Neuronal stem cell (in vitro differentiated cells): Measurements from ENCODE around the gene FCHO2.
A peak's percentile ranks its signal among the peaks of the same experiment; 100 is the strongest.

Experiments
- DNase-seq: peaks from one replicate; pipeline ENCODE4 v3.0.0-alpha.2; 2013; ENCODE audit warnings: low spot score
- H2AFZ ChIP-seq: one replicate; pipeline ENCODE4 v1.6.1; 2013; ENCODE audit warnings: mild to moderate bottlenecking, low read length, inconsistent platforms
- H2AK5ac ChIP-seq: 2 replicates; pipeline ENCODE4 v1.6.1; 2013; ENCODE audit warnings: low read depth, mild to moderate bottlenecking, inconsistent platforms, low read length, moderate library complexity, mixed read lengths
- H2BK120ac ChIP-seq: 2 replicates; pipeline ENCODE4 v1.6.1; 2013; ENCODE audit warnings: low read depth, mild to moderate bottlenecking, inconsistent platforms, low read length, moderate library complexity, mixed read lengths
- H2BK12ac ChIP-seq: one replicate; pipeline ENCODE4 v1.6.1; 2013; ENCODE audit warnings: low read length, inconsistent platforms
- H2BK15ac ChIP-seq: 2 replicates; pipeline ENCODE4 v1.6.1; 2013; ENCODE audit warnings: mild to moderate bottlenecking, low read length, inconsistent platforms, mixed read lengths
- H2BK5ac ChIP-seq: one replicate; pipeline ENCODE4 v1.6.1; 2013; ENCODE audit warnings: inconsistent platforms, mild to moderate bottlenecking, low read length, moderate library complexity
- H3K14ac ChIP-seq: one replicate; pipeline ENCODE4 v1.6.1; 2013; ENCODE audit warnings: low read length, inconsistent platforms
- H3K18ac ChIP-seq: 2 replicates; pipeline ENCODE4 v1.6.1; 2013; ENCODE audit warnings: low read length, inconsistent platforms
- H3K23ac ChIP-seq: 2 replicates; pipeline ENCODE4 v1.6.1; 2013; ENCODE audit warnings: low read depth, mild to moderate bottlenecking, mixed read lengths, low read length, inconsistent platforms; ENCODE audit not compliant: poor library complexity
- H3K27ac ChIP-seq: replicated peaks from 3 replicates; pipeline ENCODE4 v1.5.1; 2013; ENCODE audit warnings: low read length, inconsistent platforms
- H3K27me3 ChIP-seq, 3 experiments: 2 replicates each; pipeline ENCODE4 v1.6.1; 2013; ENCODE audit warnings: low read length in 3 of 3, mild to moderate bottlenecking in 2 of 3, inconsistent platforms in 1 of 3, low read depth in 1 of 3, mixed read lengths in 1 of 3, moderate library complexity in 1 of 3; ENCODE audit not compliant: control insufficient read depth in 3 of 3, insufficient read depth in 3 of 3
- H3K36me3 ChIP-seq, 2 donors: replicated peaks in 1 of 2; 2 replicates each; pipeline ENCODE4 v1.6.1; 2013; ENCODE audit warnings: low read length in 2 of 2; ENCODE audit not compliant: control insufficient read depth in 2 of 2, insufficient read depth in 2 of 2
- H3K4ac ChIP-seq: 2 replicates; pipeline ENCODE4 v1.6.1; 2013; ENCODE audit warnings: inconsistent platforms, mild to moderate bottlenecking, low read length, moderate library complexity
- H3K4me1 ChIP-seq, 2 donors: 1 replicate in 1 of 2; 2 replicates in 1 of 2; pipeline ENCODE4 v1.6.1; 2013; ENCODE audit warnings: low read length in 2 of 2, low read depth in 1 of 2; ENCODE audit not compliant: control insufficient read depth in 2 of 2, insufficient read depth in 1 of 2
- H3K4me2 ChIP-seq: one replicate; pipeline ENCODE4 v1.6.1; 2013; ENCODE audit warnings: mild to moderate bottlenecking, low read length, inconsistent platforms; ENCODE audit not compliant: insufficient read depth, poor library complexity, severe bottlenecking
- H3K4me3 ChIP-seq, 2 donors: 2 replicates each; pipeline ENCODE4 v1.5.1; 2013; ENCODE audit warnings: low read length in 2 of 2, mild to moderate bottlenecking in 2 of 2, inconsistent platforms in 1 of 2, moderate library complexity in 1 of 2
- H3K79me1 ChIP-seq: one replicate; pipeline ENCODE4 v1.6.1; 2013; ENCODE audit warnings: low read depth, mild to moderate bottlenecking, inconsistent platforms, low read length, moderate library complexity
- H3K9ac ChIP-seq: one replicate; pipeline ENCODE4 v1.6.1; 2013; ENCODE audit warnings: mild to moderate bottlenecking, low read depth, low read length, inconsistent platforms; ENCODE audit not compliant: poor library complexity
- H3K9me3 ChIP-seq, 2 donors: replicated peaks in 1 of 2; 2 replicates each; pipeline versions ENCODE3 to v1.6.1; 2013; ENCODE audit warnings: low read length in 2 of 2, mild to moderate bottlenecking in 2 of 2, inconsistent platforms in 1 of 2, low read depth in 1 of 2, mixed read lengths in 1 of 2, moderate library complexity in 1 of 2; ENCODE audit not compliant: control insufficient read depth in 2 of 2, insufficient read depth in 1 of 2
- H4K8ac ChIP-seq: one replicate; pipeline ENCODE4 v1.6.1; 2013; ENCODE audit warnings: low read depth, mild to moderate bottlenecking, inconsistent platforms, low read length, moderate library complexity
- H4K91ac ChIP-seq: one replicate; pipeline ENCODE4 v1.6.1; 2013; ENCODE audit warnings: low read length, low read depth, mild to moderate bottlenecking, inconsistent platforms; ENCODE audit not compliant: poor library complexity
- WGBS, 2 donors: extraction: QIAGEN DNeasy Blood & Tissue Kit; methylation state at CpG; one replicate each; pipeline ENCODE4 v1.1.7; 2013; ENCODE audit warnings: missing lambda C conversion rate in 2 of 2, mixed read lengths in 1 of 2; ENCODE audit not compliant: insufficient read length in 2 of 2, insufficient replicate concordance in 1 of 2; ENCODE audit errors: extremely low coverage in 2 of 2; 5-methylcytosine and 5-hydroxymethylcytosine counted together

Gene FCHO2

GRCh38 chr5:73121119-73121463, 165.2 kb downstream of the FCHO2 start:
- Histone ChIP-seq H3K27ac (no peak overlapping the region), H3K18ac (no peak overlapping the region), H2AK5ac (no peak overlapping the region), H3K4me2 (peak overlapping the region; percentile 92), H2BK5ac (no peak overlapping the region), H2BK12ac (no peak overlapping the region), H4K8ac (no peak overlapping the region), H3K23ac (no peak overlapping the region), H2BK15ac (no peak overlapping the region), H3K79me1 (no peaks in the 10 kb centered on the region), H4K91ac (no peak overlapping the region), H3K9me3 (peaks cover 2 to 4% of the 10 kb centered on the region in 2 donors), H3K4me1 (peaks cover 0 to 6% of the 10 kb centered on the region in 2 donors), H3K9ac (no peak overlapping the region), H3K27me3 (peaks cover 15 to 97% (median 41%) of the 10 kb centered on the region in 3 experiments), H2BK120ac (no peak overlapping the region), H2AFZ (no peak overlapping the region), H3K4ac (no peak overlapping the region), H3K4me3 (peak overlapping the region in 1 of 2 donors; percentile 79), H3K14ac (no peak overlapping the region), H3K36me3 (no peaks in the 10 kb centered on the region)
- no CpG with 5 or more reads among the region's 6 CpGs for WGBS, 2 donors
- no peak for DNase-seq

- Histone ChIP-seq H3K27ac (no peak overlapping the region), H2BK120ac (no peak overlapping the region), H3K9ac (no peak overlapping the region), H3K79me1 (no peaks in the 10 kb centered on the region), H3K4ac (no peak overlapping the region), H3K18ac (no peak overlapping the region), H3K4me1 (peaks cover 0 to 6% of the 10 kb centered on the region in 2 donors), H3K4me2 (no peak overlapping the region), H2BK12ac (no peak overlapping the region), H3K9me3 (peaks cover 0 to 2% of the 10 kb centered on the region in 2 donors), H3K14ac (no peak overlapping the region), H4K91ac (no peak overlapping the region), H3K4me3 (no peak overlapping the region), H2AFZ (no peak overlapping the region), H2AK5ac (no peak overlapping the region), H3K36me3 (no peaks in the 10 kb centered on the region), H4K8ac (no peak overlapping the region), H3K27me3 (peaks cover 15 to 86% (median 38%) of the 10 kb centered on the region in 3 experiments), H3K23ac (no peak overlapping the region), H2BK5ac (no peak overlapping the region), H2BK15ac (no peak overlapping the region)
- no peak for DNase-seq
- no CpG with 5 or more reads among the region's 19 CpGs for WGBS, 2 donors
Observed at GRCh38 chr5:73122875-73123810, 167.3 kb downstream of the FCHO2 start.

- H3K9me3 ChIP-seq, result peaks cover 0 to 2% of the 10 kb centered on the region in 2 donors
- H3K4me2 ChIP-seq, result no peak overlapping the region
- H4K8ac ChIP-seq, result no peak overlapping the region
- H3K18ac ChIP-seq, result no peak overlapping the region
- no peak overlapping the region for H3K23ac ChIP-seq
- no peak overlapping the region for H2AK5ac ChIP-seq
- H2BK120ac ChIP-seq, result no peak overlapping the region
- no peak overlapping the region for H3K14ac ChIP-seq
- H3K4me3 ChIP-seq, result no peak overlapping the region
- no CpG with 5 or more reads among the region's 4 CpGs for WGBS, 2 donors
- H4K91ac ChIP-seq, result no peak overlapping the region
- peaks cover 0 to 5% of the 10 kb centered on the region in 2 donors for H3K4me1 ChIP-seq
- no peak overlapping the region for H3K9ac ChIP-seq
- H2BK15ac ChIP-seq, result no peak overlapping the region
- no peak overlapping the region for H3K27ac ChIP-seq
- no peaks in the 10 kb centered on the region for H3K79me1 ChIP-seq
- H3K36me3 ChIP-seq, result no peaks in the 10 kb centered on the region
- peaks cover 8 to 73% (median 19%) of the 10 kb centered on the region in 3 experiments for H3K27me3 ChIP-seq
- H3K4ac ChIP-seq, result no peak overlapping the region
- DNase-seq, result no peak
- H2BK12ac ChIP-seq, result no peak overlapping the region
- no peak overlapping the region for H2AFZ ChIP-seq
- H2BK5ac ChIP-seq, result no peak overlapping the region
Observed at GRCh38 chr5:73125289-73125688, 169.4 kb downstream of the FCHO2 start.

- Histone ChIP-seq H3K14ac (no peak overlapping the region), H3K36me3 (no peaks in the 10 kb centered on the region), H2BK15ac (no peak overlapping the region), H3K4me3 (no peak overlapping the region), H4K91ac (no peak overlapping the region), H2BK5ac (no peak overlapping the region), H3K9me3 (peaks cover 0 to 2% of the 10 kb centered on the region in 2 donors), H2BK12ac (no peak overlapping the region), H3K9ac (no peak overlapping the region), H2AFZ (no peak overlapping the region), H3K4me2 (no peak overlapping the region), H2BK120ac (no peak overlapping the region), H3K79me1 (no peaks in the 10 kb centered on the region), H3K23ac (no peak overlapping the region), H4K8ac (no peak overlapping the region), H3K27ac (no peak overlapping the region), H3K4ac (no peak overlapping the region), H3K4me1 (no peaks in the 10 kb centered on the region), H2AK5ac (no peak overlapping the region), H3K27me3 (peaks cover 0 to 67% (median 9%) of the 10 kb centered on the region in 3 experiments), H3K18ac (no peak overlapping the region)
- DNase-seq, result no peak
- no CpG with 5 or more reads among the region's 4 CpGs for WGBS, 2 donors
Observed at GRCh38 chr5:73126381-73126780, 170.5 kb downstream of the FCHO2 start.
